RWPE1 (cell line): ENCODE measurements around the gene SEMA3B.
A peak's percentile ranks its signal among the peaks of the same experiment; 100 is the strongest.

ENCODE experiments used
- CTCF ChIA-PET: fragments of 350-600 bp; sonication (Branson Sonifier 250); formaldehyde crosslinking; extraction: SDS; loops from one replicate; lab custom pipeline; 2021; lab: Yijun Ruan, JAX
- POLR2A ChIA-PET: fragments of 400-600 bp; formaldehyde crosslinking; extraction: SDS; loops from one replicate; lab custom pipeline; 2020; ENCODE audit warnings: antibody characterized with exemption; ENCODE audit not compliant: low non-redundant PET; lab: Yijun Ruan, JAX
- DNase-seq: peaks from one replicate; pipeline ENCODE4 v3.0.0; 2012; ENCODE audit warnings: low spot score
- H3K27ac ChIP-seq: fragments of 450-650 bp; 2 replicates; pipeline ENCODE4 v1.5.1; 2017
- TF ChIP-seq, protein P1 (sequence below): fragments of 450-650 bp; conservative IDR thresholded peaks from 2 replicates; pipeline ENCODE4 v1.5.1; 2017; ENCODE audit warnings: low read depth, mild to moderate bottlenecking

Gene SEMA3B

DNA sequence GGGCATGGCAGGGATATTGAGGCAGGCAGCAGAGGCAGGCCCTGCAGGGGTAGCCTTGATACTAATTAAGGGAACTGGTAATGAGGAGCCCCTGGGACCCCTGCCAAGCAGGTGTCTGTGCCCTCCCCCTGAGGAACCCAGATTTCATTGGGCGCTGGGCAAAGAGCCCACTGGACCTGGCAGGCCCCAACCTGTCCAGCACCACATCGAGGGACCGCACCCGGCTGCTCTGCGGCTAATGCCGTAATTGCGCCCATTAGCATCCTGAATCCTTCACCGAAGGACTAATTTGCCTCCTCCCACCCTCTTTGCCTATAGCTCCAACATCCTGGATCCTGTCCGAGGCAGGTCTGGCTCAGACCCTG lies 13.7 kb upstream of the SEMA3B start:
- POLR2A ChIA-PET = no interaction called here
- CTCF ChIA-PET = interaction anchor here (0.5 to 1.9 kb wide), 3 partner anchors 9 to 81 kb away, joined by 4 to 6 read pairs (median 4); no protein-coding TSS in a partner anchor
- peak overlapping the region; percentile 100 for H3K27ac ChIP-seq

DNA sequence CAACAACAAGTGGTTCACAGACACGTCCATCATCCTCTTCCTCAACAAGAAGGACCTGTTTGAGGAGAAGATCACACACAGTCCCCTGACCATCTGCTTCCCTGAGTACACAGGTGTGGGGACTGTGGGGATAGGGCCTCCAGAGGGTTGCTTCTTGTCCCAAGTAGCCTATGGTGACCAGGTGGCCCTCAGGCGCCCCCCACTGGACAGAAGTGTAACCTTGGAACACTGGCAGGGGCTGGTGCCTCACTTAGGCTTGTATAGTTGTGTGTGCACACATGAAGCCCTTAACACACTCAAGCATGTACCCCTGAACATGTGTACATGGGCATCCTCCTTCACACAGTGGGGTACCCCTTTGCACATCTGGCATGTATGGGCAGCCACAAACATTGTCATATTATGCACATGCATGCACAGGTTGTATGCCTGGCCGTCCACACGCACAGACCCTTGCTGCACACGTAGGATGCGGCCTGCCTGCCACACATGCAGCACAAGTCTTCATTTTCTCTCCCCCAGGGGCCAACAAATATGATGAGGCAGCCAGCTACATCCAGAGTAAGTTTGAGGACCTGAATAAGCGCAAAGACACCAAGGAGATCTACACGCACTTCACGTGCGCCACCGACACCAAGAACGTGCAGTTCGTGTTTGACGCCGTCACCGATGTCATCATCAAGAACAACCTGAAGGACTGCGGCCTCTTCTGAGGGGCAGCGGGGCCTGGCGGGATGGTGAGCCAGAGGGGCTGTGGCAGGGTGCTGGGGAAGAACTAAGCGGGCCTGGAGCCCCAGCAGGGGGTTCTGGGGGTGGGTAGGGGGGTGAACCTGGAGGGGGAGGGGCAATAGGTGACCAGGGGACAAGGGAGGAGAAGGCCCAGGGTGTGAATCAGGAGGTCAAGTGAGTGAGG lies 11.7 kb upstream of the SEMA3B start:
- H3K27ac ChIP-seq = peak overlapping the region; percentile 100
- ChIA-PET CTCF (interaction anchor here (0.7 to 1.9 kb wide), 2 partner anchors 9 to 11 kb away, joined by 3 to 6 read pairs; no protein-coding TSS in a partner anchor), POLR2A (no interaction called here)
- no peak for DNase-seq
- TF ChIP-seq, protein P1, sequence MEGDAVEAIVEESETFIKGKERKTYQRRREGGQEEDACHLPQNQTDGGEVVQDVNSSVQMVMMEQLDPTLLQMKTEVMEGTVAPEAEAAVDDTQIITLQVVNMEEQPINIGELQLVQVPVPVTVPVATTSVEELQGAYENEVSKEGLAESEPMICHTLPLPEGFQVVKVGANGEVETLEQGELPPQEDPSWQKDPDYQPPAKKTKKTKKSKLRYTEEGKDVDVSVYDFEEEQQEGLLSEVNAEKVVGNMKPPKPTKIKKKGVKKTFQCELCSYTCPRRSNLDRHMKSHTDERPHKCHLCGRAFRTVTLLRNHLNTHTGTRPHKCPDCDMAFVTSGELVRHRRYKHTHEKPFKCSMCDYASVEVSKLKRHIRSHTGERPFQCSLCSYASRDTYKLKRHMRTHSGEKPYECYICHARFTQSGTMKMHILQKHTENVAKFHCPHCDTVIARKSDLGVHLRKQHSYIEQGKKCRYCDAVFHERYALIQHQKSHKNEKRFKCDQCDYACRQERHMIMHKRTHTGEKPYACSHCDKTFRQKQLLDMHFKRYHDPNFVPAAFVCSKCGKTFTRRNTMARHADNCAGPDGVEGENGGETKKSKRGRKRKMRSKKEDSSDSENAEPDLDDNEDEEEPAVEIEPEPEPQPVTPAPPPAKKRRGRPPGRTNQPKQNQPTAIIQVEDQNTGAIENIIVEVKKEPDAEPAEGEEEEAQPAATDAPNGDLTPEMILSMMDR = peak; percentile 53

More for the DNA sequence above, 13.7 kb upstream of the SEMA3B start:
- TF ChIP-seq, protein P1 = no peak
- DNase-seq = no peak

DNA sequence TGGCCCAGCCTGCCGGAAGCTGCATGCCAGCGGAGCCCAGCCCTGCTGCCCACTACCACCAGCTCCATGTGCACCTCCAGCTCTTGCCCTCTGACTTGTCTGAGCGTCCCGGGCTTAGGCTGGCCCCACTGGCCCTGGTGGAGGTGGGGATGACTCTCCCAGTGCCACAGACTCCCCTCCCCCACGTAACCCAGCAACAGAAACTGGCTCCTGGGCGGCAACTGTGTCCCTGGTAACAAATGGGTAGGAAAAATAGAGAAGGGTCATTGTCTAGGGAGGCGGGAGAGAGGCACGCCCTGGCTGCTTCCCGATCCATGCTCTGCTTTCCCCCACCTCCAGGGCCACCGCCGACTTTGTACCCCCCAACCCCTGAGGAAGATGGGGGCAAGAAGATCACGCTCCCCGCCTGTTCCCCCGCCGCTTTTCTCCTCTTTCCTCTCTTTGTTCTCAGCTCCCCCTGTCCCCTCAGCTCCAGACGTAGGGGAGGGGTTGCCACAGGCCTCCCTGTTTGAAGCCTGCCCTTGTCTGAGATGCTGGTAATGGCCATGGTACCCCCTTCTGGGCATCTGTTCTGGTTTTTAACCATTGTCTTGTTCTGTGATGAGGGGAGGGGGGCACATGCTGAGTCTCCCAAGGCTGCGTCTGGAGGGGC lies 10.8 kb upstream of the SEMA3B start:
- ChIA-PET POLR2A (interaction anchor here (0.6 kb wide), 1 partner anchor 33 kb away, joined by 5 read pairs; no protein-coding TSS in a partner anchor), CTCF (no interaction called here)
- TF ChIP-seq, protein P1 = no peak
- DNase-seq = no peak
- peak overlapping the region; percentile 100 for H3K27ac ChIP-seq

DNA sequence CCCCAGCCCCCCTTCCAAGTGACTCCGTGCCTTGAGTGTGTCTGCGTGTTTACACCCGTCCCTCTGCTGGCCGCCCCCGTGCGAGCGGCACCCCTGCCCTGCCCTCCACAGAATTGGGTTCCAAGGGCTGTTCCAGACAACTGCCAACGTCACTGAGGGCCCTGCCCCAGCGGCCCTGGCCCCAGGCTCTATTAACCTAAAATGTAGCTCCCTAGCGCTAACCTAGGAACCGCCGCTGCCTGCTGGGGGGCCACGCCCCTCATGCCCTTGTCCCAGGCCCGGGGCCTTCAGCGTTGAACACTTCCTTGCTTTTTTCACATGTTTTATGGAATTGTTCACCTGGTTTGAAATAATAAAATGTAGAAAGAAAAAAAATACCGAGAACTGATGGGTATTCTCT lies 10.0 kb upstream of the SEMA3B start:
- ChIA-PET CTCF (interaction anchor here (0.9 kb wide), 1 partner anchor 30 kb away, joined by 3 read pairs; no protein-coding TSS in a partner anchor), POLR2A (interaction anchor here (0.6 kb wide), 1 partner anchor 33 kb away, joined by 5 read pairs; no protein-coding TSS in a partner anchor)
- TF ChIP-seq, protein P1 = no peak
- H3K27ac ChIP-seq = peak overlapping the region; percentile 100
- DNase-seq = no peak

DNA sequence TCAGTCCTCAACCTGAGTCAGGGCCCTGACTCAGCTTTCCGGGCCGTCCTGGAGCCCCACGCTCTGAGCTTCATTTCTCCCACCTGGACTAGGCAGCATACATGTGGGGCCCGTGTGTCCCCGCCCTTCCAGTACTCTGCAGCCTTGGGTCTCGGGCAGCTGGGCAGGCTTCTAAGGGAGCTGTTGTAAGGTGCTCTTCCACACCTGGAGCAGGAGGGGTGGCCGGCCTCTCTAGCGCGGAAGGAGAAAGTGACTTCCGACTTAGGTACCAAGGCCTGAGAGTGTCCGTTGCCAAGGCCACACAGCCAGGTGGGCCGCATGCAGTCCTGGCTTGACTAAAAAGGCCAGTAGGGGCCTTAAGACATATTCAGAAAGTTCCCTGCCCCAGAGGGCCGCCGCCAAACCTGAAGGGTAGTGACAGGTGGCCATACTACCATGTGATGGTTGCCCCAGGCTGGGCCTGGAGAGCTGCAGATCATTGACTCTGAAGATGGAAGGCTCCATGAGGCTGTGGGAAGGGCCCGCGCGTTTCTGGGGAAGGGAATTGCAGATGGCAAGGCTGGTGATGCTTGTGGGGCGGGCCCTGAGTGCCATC lies 9.4 kb upstream of the SEMA3B start:
- ChIA-PET POLR2A (no interaction called here), CTCF (interaction anchor here (0.6 to 1.0 kb wide), 4 partner anchors 11 to 56 kb away, joined by 3 to 9 read pairs (median 4); no protein-coding TSS in a partner anchor)
- H3K27ac ChIP-seq = peak overlapping the region; percentile 100
- DNase-seq = no peak
- TF ChIP-seq, protein P1 = no peak
